Embryonic facial prominence (tissue), 1 donor: ENCODE results near the gene ZNF385B.

Source experiments
- DNase-seq: peaks from one replicate; pipeline ENCODE4 v3.0.0-alpha.2; 2016; ENCODE audit errors: extremely low spot score

Gene ZNF385B

GRCh38 chr2:179446476-179447141, 414.8 kb downstream of the ZNF385B start:
- DNase-seq = no peak

- DNase-seq = no peak
Observed at GRCh38 chr2:179444056-179444455, 417.4 kb downstream of the ZNF385B start.

DNA sequence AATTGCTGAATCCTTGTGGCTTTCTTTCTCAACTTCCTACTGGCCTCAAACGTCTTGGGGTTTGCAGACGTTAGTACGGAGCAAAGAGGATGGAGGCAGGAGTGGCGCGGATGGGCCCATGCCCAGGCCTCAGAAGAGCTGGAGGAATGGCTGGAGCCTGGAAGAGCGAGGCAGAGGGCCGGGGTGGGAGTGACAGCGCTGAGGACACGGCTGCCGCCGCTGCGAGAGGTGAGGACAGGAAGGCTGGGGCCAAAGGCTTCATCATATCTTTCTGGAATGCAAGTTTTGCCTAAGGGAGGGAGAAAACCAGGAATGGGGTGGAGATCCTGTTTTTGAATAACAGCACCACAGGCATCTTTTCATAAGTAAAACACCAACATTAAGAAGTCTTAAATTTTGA, 418.2 kb downstream of the ZNF385B start:
- no peak for DNase-seq

DNA sequence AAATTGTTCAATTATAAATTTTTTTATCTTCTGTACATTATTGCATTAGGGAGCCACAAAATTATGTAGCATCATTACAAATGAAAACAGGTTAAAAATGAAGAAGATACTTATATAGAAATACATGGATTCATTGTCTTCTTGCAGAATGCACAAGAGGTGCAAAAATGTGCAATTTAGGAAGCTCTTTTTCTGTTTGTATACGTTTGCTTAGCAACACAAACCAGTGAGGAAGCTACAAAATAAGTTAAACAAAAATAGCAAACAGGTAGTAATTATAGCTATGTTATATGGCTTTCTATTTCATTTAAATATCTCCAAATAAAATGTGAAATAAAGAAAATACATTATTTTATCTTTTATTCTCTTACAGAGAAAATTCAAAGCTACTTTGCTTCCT, 419.2 kb downstream of the ZNF385B start:
- DNase-seq = no peak

GRCh38 chr2:179441551-179441950, 419.9 kb downstream of the ZNF385B start:
- no peak for DNase-seq

- no peak for DNase-seq
Observed at GRCh38 chr2:179440642-179441251, 420.7 kb downstream of the ZNF385B start.

- DNase-seq = no peak
Observed at GRCh38 chr2:179438654-179439053, 422.8 kb downstream of the ZNF385B start.

DNA sequence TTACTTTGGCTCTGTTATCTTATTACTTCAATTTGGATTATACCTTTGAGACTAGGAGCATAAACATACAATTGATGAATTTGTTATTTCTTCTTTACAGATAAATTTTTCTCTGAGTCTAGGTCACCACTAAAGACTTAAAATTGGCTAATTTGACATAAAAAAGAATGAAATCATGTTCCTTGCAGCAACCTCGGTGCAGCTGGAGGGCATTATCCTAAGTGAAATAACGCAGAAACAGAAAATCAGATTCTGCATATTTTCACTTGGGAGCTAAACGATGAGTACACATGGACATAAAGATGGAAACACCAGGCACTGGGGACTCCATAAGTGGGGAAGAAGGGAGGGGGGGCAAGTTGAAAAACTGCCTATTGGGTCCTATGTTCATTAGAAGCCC, 424.0 kb downstream of the ZNF385B start:
- DNase-seq = no peak

GRCh38 chr2:179435566-179435965, 425.8 kb downstream of the ZNF385B start:
- DNase-seq = no peak

- DNase-seq = no peak
Observed at GRCh38 chr2:179435000-179435399, 426.4 kb downstream of the ZNF385B start.

DNA sequence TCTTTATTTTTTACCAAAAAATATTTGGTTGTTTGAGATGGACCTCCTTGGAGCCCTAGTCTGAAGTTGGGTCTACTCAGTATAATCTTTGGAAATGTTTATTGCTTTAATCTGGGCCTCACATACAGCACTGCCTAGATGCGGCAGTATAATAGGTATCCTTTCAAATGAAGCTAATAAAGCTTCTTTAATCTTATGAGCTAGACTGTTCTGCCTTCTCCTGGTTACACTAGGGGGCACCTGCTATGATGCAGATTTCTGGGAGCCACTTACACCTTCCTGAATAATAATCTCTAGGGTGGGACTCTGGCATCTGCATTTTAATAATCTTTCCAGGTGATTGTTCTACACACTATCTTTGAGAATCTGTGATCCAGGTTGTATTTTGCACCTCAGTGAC, 427.1 kb downstream of the ZNF385B start:
- DNase-seq = no peak

DNA sequence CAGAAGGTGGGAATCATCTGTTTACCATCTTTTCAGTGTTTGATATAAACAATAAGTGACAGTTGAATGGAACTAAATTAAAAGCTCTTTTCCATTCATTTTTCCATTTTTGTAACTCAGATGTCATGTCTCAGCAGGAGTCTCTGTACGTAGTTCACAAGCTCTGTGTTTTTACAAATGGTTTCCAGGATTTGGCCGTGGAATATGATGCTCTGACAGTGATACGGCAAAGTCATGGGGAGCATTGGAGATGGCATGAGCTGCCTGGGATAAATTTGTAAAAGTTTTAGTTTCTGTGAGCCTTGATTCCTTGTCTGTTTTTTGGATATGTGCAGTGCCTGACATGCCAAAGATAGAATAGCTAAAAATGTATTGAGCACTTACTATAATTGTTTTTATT, 428.7 kb downstream of the ZNF385B start:
- no peak for DNase-seq

- no peak for DNase-seq
Observed at GRCh38 chr2:179429597-179429996, 431.8 kb downstream of the ZNF385B start.

GRCh38 chr2:179429060-179429471, 432.3 kb downstream of the ZNF385B start:
- DNase-seq = no peak

- DNase-seq = no peak
Observed at GRCh38 chr2:179428649-179429048, 432.8 kb downstream of the ZNF385B start.

DNA sequence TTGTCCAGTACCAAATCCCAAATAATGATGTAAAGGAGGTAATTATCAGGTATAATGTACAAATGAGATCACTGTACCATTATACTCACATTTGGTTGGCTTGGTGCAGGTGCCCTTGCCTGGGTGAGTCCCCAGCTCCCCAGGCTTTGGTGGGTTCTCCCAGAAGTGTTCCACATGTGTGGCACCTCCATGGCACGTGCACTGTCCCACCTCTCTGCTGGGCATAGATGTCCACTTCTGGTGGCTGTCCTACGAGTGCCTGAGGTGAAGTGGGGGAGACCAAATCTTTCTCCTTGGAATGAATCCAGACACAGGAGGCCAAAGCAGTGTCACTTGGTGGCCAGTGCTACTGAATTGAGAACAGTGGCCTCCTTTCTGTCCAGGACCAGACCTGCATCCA, 434.3 kb downstream of the ZNF385B start:
- DNase-seq = no peak

GRCh38 chr2:179424571-179424970, 436.8 kb downstream of the ZNF385B start:
- DNase-seq = no peak

DNA sequence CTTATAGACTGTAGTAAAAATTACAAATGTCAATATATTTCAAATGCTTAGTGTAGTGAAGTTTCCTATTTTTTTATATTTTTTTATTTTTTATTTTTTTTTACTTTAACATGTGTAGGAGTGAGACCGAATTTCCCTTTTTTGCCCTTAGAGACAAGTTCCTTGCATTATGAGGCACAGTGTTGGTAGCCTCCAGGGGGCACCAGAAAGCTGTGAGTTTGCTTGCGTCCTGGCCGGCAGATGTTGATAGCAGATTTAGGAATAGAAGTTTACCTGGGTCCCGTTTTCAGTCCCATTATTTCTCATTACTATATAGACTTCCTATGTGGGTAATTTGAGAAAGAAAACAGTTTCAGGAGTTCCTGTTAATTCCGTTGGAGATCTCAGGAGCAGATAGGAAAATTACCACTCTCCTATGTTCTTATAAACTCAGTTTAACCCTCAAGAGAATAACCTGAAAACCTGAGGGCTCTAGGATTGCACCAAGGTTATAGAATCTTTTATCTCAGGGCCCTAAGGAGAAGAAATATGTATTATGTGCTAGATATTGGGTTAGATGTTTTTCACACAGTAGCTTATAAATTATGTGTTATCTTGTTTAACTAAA, 439.3 kb downstream of the ZNF385B start:
- no peak for DNase-seq

- no peak for DNase-seq
Observed at GRCh38 chr2:179417436-179417949, 443.9 kb downstream of the ZNF385B start.

- DNase-seq = no peak
Observed at GRCh38 chr2:179412112-179412511, 449.3 kb downstream of the ZNF385B start.

DNA sequence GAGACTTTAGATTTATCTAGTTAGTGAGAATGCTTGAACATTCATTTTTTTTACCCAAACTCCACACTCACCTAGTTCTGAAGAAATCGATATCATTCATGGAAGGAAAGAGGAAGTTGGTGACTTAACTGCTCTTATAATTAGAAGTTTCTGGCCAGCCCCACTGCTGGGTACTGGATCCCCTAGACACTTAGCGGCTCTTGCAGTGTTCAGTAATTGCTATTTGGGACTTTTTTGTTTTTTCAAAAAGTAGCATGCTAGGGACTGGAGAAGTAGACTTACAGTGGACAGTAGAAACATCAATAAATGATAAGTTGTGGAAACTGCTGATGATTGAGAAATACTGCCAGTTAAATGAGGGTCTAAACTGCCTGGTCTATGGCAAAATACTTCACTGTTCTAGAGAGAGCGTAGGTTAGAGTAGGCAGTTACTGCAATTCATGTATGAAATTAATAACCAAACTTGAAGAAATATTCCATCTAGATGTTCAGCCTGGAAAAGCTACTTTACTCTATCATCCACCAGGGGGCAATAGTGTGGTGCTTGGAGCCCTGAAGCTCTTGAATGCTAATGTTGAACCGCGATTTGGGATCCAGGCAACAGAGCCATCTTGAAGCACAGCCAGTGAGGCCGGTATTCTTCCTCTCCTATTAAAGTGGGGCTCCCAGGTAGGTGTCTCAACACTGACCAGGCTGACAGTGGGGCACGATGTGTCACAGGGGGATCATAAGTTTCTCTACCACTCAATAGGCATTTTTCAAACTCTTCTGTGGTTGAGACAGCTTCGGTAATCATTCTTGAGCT, 450.7 kb downstream of the ZNF385B start:
- no peak for DNase-seq

- DNase-seq = no peak
Observed at GRCh38 chr2:179403624-179404023, 457.8 kb downstream of the ZNF385B start.
